Thoracic aorta (tissue), 2 donors: Measurements from ENCODE around the gene C21orf58. TPM values are rescaled to one million over a fixed set of nuclear protein-coding genes. Genes with fewer than 3 reads are reported as not detected.

ENCODE experiments used
- ATAC-seq: fragments of 150-250 bp; one replicate; pipeline ENCODE4 v1.8.0; 2017; ENCODE audit warnings: low read depth; ENCODE audit not compliant: insufficient number of reproducible peaks, low FRiP score
- DNase-seq: peaks from one replicate; pipeline ENCODE4 v3.0.0-alpha.2; 2020; ENCODE audit warnings: low spot score
- H3K27ac ChIP-seq, 2 donors: fragments of 200-600 bp; sonication (generic); 1 replicate in 1 of 2; 2 replicates in 1 of 2; pipeline ENCODE4 v1.5.1; 2016; ENCODE audit warnings: mild to moderate bottlenecking in 2 of 2, moderate library complexity in 2 of 2
- H3K27me3 ChIP-seq: fragments of 200-600 bp; sonication (generic); replicated peaks from 2 replicates; pipeline ENCODE4 v1.6.0; 2016; ENCODE audit warnings: mild to moderate bottlenecking; ENCODE audit not compliant: insufficient read depth
- H3K36me3 ChIP-seq: fragments of 200-600 bp; sonication (generic); one replicate; pipeline ENCODE4 v1.5.1; 2016
- H3K4me1 ChIP-seq, 2 donors: fragments of 200-600 bp; sonication (generic); 1 replicate in 1 of 2; 2 replicates in 1 of 2; pipeline versions ENCODE4 v1.5.1 to v1.6.0; 2016; ENCODE audit warnings: low read depth in 2 of 2, mild to moderate bottlenecking in 1 of 2; ENCODE audit not compliant: control insufficient read depth in 1 of 2
- H3K4me3 ChIP-seq: fragments of 200-600 bp; sonication (generic); 2 replicates; pipeline ENCODE4 v1.5.1; 2016; ENCODE audit warnings: mild to moderate bottlenecking
- H3K9me3 ChIP-seq: fragments of 200-600 bp; sonication (generic); 2 replicates; pipeline ENCODE4 v1.5.1; 2016
- total RNA-seq, 2 donors: library from RNA; depleted of rRNA; stranded (reverse); fragments of >200 nt; gene quantifications; one replicate each; pipeline versions ENCODE4 v1.1.0 to v1.2.3, GENCODE V29; 2016
- TF ChIP-seq, protein P1 (sequence below): fragments of 200-600 bp; sonication (generic); IDR thresholded peaks from one replicate; pipeline ENCODE4 v1.5.1; 2019; ENCODE audit warnings: antibody characterized with exemption

Gene C21orf58
- total RNA-seq, 2 donors from 2014 or later: 0.81 to 3.2 TPM

DNA sequence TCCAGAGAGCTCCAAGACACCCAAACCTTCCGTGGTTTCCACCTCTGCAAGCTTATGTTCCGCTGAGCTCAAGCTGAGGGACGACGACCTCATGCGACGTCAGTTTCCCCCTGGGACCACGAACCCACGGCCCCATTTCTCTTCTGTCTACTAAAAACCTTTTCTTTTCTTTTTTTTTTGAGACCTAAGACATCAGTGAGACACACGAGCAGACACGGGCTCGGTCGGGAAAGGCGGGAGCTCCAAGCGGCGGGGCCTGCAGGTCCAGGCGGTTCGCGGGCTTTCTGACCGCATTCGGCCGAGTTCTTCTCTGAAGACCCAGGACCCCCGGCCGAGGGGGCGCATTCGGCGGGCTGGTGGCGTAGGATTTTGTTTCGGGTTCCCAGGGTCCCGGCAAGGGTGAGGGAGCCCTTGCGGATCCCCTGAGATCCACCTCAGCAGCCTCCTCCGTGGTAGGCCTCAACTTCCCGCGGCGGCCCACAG, 402 bp downstream of the C21orf58 start:
- H3K27ac ChIP-seq: no peak overlapping the region
- H3K27me3 ChIP-seq: no peaks in the 10 kb centered on the region
- no peak for ATAC-seq
- no peak for DNase-seq
- peaks cover 13 to 29% of the 10 kb centered on the region in 2 donors for H3K4me1 ChIP-seq
- TF ChIP-seq, protein P1, sequence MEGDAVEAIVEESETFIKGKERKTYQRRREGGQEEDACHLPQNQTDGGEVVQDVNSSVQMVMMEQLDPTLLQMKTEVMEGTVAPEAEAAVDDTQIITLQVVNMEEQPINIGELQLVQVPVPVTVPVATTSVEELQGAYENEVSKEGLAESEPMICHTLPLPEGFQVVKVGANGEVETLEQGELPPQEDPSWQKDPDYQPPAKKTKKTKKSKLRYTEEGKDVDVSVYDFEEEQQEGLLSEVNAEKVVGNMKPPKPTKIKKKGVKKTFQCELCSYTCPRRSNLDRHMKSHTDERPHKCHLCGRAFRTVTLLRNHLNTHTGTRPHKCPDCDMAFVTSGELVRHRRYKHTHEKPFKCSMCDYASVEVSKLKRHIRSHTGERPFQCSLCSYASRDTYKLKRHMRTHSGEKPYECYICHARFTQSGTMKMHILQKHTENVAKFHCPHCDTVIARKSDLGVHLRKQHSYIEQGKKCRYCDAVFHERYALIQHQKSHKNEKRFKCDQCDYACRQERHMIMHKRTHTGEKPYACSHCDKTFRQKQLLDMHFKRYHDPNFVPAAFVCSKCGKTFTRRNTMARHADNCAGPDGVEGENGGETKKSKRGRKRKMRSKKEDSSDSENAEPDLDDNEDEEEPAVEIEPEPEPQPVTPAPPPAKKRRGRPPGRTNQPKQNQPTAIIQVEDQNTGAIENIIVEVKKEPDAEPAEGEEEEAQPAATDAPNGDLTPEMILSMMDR: no peak
- peaks cover 6% of the 10 kb centered on the region for H3K36me3 ChIP-seq
- H3K4me3 ChIP-seq: peak overlapping the region; percentile 87
- no peaks in the 10 kb centered on the region for H3K9me3 ChIP-seq

DNA sequence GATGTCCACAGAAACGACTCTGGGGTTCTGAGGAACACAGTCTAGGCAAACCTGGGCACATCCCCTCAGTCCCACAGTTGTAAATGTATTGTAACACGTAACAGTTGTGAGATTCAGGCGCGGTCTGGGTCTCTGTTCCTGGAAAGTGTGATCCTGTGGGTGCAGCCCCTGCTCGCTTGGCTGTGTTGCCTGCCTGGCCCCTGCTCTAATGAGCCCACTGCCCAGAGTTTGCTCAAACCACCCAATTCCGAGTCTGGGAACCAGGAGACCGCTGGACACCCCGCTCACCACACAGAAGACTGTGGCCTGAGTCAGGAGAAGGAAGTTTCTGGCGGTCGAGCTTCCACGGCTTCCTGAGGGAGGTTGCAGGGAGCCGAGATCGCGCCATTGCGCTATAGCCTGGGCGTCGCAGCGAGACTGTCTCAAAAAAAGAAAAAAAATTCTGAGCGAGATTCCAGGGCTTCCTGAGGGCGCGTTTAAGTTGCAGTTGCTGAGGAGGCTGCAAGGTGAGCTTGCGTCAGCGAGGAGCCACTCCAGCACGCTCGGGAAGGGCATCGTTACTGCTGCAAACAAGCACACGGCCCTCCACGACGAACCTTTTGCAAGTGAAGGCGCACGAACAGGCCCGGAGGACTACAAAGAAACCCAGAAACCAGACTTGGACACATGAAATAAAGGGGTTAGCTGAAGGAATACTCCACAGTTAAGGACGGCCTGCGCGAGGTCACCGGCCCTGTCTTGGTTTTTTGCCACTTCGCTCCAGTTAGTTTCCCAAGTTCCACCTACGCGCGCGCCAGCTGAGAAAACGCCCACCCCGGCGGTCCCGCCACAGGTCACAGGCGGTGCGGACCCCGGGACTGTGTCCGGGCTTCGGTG, 1.1 kb downstream of the C21orf58 start:
- Histone ChIP-seq H3K4me1 (peaks cover 13 to 29% of the 10 kb centered on the region in 2 donors), H3K9me3 (no peaks in the 10 kb centered on the region), H3K27ac (no peak overlapping the region), H3K4me3 (peak overlapping the region; percentile 87), H3K36me3 (peaks cover 3% of the 10 kb centered on the region), H3K27me3 (no peaks in the 10 kb centered on the region)
- TF ChIP-seq, protein P1: no peak
- DNase-seq: no peak
- no peak for ATAC-seq

DNA sequence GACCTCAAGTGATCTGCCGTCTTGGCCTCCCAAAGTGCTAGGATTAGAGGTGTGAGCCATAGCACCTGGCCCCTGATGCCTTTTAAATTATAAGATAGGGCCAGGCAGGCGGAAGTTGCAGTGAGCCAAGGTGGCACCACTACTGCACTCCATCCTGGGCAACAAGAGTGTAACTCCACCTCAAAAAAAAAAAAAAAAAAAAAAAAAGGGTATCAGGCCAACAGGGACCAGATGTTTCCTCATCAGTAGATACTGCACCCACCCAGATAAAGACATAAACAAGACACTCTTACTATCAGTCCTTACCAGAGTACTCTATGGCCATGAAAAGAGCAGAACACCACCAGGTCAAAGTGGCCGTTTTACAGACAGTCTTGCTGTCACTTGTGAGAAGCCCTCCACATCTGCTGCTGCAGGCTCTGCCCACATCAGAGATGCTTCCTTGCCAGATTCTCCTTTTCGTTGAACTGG, 3.3 kb downstream of the C21orf58 start:
- TF ChIP-seq, protein P1: no peak

DNA sequence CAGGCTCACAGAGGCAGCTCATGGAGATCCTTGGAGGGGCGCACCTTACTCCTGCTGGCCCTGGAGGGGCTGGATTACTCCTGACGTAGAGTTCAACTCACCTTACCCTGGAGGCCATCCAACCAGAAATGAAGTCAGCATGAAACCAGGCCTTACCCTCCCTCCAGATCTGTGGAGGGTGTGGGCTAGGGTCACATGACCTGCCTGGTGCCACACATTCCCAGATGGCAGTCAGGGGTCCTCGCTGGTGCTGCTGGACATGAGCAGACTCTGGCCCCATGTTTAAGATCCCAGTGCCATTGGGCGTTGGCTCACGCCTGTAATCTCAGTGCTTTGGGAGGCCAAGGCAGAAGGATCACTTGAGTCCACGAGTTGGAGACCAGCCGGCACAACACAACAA, 4.5 kb downstream of the C21orf58 start:
- no peak for DNase-seq
- no peak for ATAC-seq
- H3K4me3 ChIP-seq: no peak overlapping the region
- peaks cover 13% of the 10 kb centered on the region in 2 donors for H3K4me1 ChIP-seq
- H3K9me3 ChIP-seq: no peaks in the 10 kb centered on the region
- H3K36me3 ChIP-seq: no peaks in the 10 kb centered on the region
- TF ChIP-seq, protein P1: no peak
- no peak overlapping the region for H3K27ac ChIP-seq
- no peaks in the 10 kb centered on the region for H3K27me3 ChIP-seq

More for the DNA sequence above, 3.3 kb downstream of the C21orf58 start:
- no peaks in the 10 kb centered on the region for H3K9me3 ChIP-seq
- H3K4me3 ChIP-seq: no peak overlapping the region
- ATAC-seq (no peak), DNase-seq (no peak)
- H3K27me3 ChIP-seq: no peaks in the 10 kb centered on the region
- no peak overlapping the region for H3K27ac ChIP-seq
- peaks cover 13 to 19% of the 10 kb centered on the region in 2 donors for H3K4me1 ChIP-seq
- no peaks in the 10 kb centered on the region for H3K36me3 ChIP-seq

DNA sequence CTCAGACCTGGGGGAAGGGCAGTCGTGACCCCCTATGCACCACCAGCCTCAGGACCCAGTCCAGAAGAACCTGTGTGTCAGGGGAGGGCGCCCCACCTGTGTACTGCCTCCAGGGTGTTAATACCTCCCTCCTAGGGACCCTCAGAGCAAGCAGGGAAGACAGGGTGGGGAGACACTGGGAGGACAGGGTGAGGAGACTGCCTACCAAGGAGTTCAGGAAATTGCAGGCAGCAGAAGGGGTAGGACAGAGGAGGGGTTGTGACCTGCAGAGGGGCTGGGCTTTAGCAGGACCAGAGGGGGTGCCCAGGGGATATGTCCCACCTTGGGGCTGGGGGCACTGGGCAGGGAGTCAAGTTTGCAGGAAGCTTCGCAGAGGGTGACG, 5.2 kb downstream of the C21orf58 start:
- peaks cover 13% of the 10 kb centered on the region in 2 donors for H3K4me1 ChIP-seq
- H3K9me3 ChIP-seq: no peaks in the 10 kb centered on the region
- ATAC-seq (no peak), DNase-seq (no peak)
- H3K36me3 ChIP-seq: no peaks in the 10 kb centered on the region
- no peaks in the 10 kb centered on the region for H3K27me3 ChIP-seq
- TF ChIP-seq, protein P1: no peak
- no peak overlapping the region for H3K4me3 ChIP-seq
- H3K27ac ChIP-seq: no peak overlapping the region
